GM18870 (cell line): ENCODE data around the gene ZNF264.
"Not testable (repeated sequence)": the region's sequence is repeated elsewhere in the genome, so short reads cannot be mapped to it uniquely, and the experiment has no call there.

Experiments used
- ATAC-seq: cut with Tn5 transposase; IDR thresholded peaks from one replicate; pipeline ENCODE4 v1.9.1; 2021; ENCODE audit warnings: moderate library complexity; ENCODE audit not compliant: unreplicated experiment

ZNF264 gene

DNA sequence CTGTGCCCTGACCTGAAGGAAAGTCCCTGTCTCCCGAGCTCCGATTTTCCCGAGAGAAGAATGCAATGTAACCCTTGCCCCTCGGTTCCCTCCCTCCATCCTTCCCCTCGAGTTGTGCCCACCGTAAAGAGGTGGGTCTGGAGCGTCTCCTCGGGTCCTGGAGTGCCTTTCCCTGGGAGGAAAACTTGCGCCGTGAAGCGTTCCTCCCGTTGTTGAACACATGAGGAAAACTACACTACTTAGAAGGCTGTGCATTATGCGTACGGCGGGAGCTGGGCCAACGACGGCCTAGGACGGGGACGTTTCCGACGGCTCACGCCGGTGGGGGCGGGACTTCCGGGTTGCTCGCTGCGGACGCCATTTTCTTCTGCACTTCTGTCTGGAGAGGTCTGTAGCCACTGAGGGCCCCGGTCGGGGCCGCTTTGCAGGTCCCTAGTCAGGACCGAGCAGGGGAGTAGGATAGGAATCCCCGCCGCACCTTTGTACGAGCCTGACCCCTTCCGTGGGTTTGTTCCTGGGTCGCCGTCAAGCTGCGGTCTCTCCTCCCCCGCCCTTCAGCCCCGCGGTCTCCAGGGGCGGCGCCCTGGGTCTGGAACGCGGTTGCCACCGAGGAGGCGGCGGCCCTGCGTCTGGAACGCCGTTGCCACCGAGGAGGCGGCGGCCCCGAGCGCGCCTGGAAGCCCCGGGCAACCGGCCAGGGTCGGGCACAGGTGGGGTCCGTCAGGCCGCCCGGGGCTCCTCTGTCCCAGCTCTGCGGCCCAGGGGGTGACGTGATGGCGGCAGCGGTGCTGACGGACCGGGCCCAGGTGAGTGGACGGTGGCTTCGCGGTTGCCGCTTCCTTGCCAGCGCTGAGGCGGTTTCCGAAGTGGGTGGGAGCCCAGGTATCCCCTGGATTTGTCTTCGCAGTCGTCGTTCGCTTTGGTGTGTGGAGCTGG lies at the start of gene ZNF264:
ZNF264 (plus strand) TSS at position 360 of the 936 bp plus-strand sequence; CDS start at position 774, 414 bp downstream.
- peak; percentile 86 for ATAC-seq

DNA sequence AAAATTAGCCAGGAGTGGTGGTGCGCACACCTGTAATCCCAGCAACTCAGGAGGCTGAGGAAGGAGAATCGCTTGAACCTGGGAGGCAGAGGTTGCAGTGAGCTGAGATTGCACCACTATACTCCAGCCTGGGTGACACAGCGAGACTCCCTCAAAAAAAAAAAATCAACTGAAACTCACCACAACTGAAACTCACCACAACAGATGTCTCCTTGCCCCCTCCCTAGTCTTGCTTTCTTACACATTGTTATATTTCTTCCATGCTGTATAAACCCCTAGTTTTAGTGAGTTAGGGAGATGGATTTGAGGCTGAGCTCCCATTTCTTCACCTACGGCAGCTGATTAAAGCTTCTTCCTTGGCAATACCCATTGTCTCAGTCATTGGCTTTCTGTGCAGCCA lies 49.6 kb upstream of the ZNF264 start:
- no peak for ATAC-seq

DNA sequence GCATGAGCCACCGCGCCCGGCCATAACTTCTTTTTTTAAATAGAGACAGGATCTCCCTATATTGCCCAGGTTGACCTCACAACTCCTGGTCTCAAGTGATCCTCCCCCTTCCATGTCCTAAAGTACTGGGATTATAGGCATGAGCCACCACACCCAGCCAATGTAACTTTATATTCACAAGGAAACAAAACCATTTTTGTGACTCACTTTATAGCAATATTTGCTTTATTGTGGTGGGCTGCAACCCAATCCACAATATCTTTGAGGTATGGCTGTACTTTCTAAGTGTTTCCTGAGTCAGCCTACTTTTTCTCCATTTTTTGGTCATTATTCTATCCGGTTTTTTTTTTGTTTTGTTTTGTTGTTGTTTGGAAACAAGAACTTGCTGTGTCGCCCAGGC lies 38.4 kb upstream of the ZNF264 start:
- ATAC-seq, result no peak

DNA sequence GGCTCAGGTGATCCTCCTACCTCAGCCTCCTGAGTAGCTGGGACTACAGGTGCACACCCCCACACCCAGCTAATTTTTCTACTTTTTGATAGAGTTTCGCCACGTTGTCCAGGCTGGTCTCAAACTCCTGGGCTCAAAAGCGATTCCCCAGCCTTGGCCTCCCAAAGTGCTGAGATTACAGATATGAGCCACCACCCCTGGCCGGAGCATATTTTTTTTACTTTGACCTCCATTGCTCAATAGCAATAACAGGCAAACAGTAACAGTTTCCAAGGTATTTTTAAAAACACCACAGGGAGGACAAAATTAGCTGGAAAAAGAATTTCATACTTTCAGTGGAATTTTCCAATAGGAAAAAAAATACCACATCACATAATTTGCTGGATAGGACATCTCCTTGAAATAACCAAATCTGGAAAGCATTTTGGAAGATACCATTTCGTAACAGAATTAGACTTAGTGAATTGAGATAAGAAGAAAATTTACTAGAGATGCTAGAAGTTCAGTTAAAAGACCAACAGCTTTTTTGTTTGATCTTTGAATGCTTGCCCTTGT lies 29.2 kb upstream of the ZNF264 start:
- no peak for ATAC-seq

DNA sequence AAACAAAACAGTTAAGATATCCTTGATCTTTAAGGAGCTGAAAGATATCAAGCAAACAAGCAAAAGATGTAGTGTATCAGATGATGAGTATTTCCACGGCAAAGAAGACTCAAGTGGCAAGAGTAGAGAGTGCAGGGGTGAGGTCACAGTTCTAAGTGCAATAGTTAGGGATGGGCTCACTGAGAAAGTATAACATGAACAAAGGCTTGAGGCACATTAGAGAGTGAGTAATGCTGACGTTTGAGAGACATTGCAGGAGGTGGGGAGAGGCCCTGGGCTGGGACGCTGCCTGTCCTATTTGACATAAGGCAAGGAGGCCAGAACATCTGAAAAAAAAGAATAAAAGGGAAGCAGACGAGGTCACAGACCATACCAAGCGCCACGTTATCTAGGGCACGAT lies 25.5 kb upstream of the ZNF264 start:
- ATAC-seq, result no peak

DNA sequence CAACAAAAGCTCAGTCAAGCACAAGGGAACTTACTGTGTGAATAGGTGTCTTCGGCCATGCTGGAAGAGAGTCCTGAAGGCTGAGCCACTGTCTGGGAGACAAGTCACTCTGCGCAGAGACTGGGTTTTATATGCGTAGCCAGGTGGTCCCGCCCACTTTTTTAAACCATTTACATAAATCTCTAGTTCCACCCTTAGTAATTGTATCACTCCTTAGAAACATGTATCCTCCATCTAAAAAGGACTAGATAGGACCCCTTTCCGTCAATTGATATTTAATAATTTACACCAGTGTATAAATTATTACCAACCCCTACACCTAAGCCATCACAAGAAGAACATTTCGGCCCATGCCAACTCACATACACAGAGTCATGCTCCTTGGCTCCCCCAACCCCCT lies 23.9 kb upstream of the ZNF264 start, which contains the start of gene DUXA:
DUXA (minus strand) TSS at position 101 of the 400 bp plus-strand sequence; CDS start at position 59, 42 bp downstream.
- no peak for ATAC-seq

DNA sequence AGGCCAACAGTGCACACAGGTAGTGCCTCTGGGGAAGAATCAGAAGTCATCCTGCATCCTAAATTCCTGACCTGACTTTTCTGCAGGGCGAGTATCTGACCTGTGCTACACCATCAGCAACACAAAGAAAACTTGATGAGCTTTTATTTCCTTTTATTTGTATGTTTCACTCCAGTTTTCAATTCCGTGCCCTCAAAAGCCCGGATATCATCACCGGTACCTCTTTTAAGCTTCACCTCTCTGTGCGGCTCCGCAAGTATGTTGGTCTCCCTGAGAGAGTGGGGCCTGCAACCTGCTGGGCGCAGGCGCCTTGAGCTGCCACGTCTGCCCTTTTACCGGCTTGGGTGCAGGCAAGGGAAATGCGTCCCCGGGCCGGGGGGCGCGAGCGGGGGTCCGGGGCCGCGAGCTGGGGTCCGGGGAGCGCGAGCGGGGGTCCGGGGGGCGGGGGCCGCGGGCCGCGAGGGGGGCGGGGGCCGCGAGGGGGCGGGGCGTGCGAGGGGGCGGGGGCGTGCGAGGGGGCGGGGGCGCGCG lies 19.7 kb upstream of the ZNF264 start:
- ATAC-seq, result no peak

DNA sequence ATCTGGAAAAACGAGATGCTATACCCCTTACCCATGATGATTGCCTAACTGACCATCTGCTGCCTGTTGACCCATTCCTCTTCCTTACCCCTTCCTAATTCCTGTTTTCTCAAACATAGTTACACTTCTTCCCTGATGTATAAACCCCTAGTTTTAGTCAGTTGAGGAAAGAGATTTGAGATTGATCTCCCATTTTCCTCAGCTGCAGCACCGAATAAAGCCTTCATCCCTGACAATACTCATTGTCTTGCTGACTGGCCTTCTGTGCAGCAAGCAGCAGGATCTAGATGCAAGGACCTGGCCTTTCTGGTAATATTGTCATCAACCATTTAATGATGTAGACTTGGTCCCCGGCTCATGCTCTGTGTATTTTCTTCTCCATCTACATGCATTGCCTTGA lies 999 bp upstream of the ZNF264 start:
- no peak for ATAC-seq

DNA sequence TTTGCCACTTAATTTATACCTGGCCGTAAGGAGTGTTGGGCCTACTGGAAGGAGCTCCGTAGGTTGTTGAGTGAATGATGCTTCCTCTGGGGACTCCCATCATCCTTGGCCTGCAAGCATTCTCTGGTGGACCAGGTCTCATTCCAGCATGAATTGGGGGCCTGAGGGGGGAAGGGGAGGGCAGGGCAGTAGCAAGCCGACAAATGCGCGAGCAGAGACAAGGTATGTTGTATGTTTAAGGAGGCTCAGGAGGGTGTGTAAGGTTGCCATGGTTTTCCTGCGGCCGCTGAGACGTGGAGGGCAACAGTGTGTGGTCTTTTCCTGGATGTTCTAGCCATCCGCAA lies 749 bp downstream of the ZNF264 start:
- ATAC-seq, result no peak

DNA sequence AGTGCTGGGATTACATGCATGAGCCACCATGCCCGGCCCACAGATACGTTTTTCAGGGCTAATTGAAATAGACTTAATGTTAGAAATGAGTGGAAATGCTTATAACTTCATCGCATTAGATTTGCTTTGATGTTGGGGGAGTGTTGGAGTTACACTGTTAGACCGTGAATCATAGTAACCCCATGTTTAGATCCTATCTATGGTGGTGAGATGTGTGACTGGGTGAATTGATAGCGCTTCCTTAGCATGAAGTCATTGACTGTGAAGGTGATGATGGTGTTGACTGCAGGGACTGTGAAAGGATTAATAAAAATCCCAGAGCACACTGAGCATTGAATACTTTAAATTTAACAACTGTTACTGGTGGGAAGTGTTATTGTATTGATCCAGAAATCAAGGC lies 1.7 kb downstream of the ZNF264 start:
- no peak for ATAC-seq

DNA sequence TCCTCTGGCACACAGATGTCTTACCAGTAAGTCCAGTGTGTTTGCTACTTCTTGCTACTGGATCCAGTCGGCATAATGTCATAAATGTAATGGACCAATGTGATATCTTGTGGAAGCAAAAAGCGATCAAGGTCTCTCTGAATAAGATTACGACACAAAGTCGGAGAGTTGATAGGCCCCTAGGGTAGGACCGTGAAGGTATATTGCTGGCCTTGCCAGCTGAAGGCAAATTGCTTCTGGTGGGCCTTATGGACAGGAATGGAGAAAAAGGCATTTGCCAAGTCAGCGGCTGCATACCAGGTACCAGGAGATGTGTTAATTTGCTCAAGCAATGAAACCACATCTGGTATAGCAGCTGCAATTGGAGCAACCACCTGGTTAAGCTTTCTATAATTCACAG lies 6.6 kb downstream of the ZNF264 start:
- ATAC-seq, result not testable (repeated sequence)

DNA sequence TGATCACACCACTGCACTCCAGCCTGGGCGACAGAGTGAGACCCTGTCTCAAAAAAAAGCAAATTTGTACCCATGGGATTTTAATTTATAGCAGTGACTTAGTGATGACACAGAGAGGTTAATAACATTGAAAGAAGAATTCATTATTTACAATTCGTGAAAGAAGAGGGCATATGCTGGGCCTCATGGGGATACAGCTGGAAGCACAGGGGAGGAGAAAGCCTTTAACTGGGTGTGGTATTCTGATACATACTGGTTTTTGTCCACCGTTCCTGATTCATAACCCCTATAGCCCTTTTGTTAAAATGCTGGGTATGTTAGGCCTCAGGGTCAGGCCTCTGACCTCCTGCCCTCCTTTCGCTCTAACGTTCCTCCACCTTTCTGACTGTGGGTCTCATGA lies 10.9 kb downstream of the ZNF264 start:
- no peak for ATAC-seq

DNA sequence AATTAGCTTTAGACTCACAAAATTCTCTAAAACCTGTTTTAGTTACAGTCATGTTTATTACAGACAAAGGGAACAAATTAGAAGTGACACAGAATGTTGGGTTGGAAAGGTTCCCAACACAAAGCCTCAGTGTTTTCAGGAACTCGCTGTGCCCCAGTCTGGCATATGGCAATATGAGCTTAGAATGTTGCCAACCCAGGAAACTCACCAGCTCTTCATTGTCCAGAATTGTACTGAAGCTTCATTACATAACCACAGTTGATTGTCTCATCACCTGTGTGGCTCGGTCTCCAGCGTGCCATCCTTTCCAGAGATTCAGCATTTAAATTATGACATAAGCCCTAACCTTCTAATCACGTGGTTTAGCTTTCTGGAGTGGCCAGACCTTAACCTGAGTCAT lies 19.1 kb downstream of the ZNF264 start:
- ATAC-seq, result no peak

DNA sequence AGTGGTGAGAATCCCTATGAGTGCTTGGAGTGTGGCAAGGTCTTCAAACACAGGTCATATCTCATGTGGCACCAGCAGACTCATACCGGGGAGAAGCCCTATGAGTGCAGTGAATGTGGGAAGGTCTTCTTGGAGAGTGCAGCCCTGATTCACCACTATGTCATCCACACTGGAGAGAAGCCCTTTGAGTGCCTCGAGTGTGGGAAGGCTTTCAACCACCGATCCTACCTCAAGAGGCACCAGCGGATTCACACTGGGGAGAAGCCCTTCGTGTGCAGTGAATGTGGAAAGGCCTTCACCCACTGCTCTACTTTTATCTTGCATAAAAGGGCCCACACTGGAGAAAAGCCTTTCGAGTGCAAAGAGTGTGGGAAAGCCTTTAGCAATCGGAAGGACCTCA lies 20.8 kb downstream of the ZNF264 start:
- ATAC-seq, result no peak

DNA sequence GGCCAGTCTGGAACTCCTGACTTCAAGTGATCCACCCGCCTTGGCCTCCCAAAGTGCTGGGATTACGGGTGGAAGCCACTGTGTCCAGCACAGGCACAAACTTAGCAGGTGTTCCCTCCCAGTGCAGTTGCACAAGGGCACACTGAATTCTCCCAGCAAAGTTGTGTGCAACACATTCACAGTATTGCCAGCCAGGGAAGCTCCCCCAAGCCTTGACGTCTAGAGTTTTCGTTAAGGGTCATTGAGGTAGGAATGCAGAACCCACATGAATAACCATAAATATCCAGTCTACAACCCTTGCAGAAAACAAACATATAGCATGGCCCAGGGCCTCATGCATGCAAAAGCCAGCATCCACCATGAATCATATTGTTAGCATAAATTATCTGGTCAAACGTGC lies 36.2 kb downstream of the ZNF264 start:
- no peak for ATAC-seq

DNA sequence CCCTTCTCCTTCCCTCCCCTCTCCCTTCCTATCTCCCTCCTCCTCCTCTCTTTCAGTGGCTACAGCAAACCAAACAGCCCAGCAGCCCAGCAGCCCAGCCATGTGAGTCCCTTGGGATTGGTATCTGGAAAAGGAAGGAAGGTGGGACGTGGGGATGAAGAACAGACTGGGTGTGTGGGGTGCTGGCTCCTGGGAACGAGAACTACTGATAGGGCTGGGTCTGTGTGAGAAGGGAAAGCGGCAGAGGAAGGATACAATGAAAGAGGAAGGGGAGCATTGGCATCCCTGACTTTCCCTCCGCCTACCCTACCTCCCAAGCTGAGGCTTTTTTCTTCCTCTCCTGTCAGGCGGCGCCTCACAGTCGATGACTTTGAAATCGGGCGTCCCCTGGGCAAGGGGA lies 40.4 kb downstream of the ZNF264 start:
- no peak for ATAC-seq

DNA sequence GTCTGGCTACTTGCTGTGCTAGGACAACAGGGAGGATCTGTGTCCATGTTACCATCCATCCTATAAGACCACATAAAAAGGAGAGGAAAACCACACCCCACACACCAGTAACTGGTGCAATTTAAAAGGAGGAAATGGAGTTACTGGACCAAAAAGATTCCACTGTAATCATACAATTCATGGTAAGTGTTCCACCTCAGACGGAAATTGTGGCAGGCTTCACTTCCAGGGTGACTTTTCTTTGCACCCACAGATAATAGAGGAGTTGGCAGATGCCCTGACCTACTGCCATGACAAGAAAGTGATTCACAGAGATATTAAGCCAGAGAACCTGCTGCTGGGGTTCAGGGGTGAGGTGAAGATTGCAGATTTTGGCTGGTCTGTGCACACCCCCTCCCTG lies 41.9 kb downstream of the ZNF264 start:
- no peak for ATAC-seq

DNA sequence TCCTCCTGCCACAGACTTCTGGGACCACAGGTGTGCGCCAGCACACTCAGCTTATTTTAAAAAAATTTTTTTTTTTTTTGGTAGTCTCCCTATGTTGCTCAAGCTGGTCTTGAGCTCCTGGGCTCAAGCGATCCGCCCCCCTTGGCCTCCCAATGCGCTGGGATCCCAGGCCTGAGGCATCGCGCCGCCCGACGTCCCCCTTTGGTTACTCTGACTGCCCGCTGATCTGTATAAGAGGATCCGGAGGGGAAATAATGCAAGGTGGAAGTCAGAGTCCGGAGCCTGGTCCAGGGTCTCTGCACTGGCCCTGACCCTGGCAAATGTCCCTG lies 48.6 kb downstream of the ZNF264 start:
- no peak for ATAC-seq

DNA sequence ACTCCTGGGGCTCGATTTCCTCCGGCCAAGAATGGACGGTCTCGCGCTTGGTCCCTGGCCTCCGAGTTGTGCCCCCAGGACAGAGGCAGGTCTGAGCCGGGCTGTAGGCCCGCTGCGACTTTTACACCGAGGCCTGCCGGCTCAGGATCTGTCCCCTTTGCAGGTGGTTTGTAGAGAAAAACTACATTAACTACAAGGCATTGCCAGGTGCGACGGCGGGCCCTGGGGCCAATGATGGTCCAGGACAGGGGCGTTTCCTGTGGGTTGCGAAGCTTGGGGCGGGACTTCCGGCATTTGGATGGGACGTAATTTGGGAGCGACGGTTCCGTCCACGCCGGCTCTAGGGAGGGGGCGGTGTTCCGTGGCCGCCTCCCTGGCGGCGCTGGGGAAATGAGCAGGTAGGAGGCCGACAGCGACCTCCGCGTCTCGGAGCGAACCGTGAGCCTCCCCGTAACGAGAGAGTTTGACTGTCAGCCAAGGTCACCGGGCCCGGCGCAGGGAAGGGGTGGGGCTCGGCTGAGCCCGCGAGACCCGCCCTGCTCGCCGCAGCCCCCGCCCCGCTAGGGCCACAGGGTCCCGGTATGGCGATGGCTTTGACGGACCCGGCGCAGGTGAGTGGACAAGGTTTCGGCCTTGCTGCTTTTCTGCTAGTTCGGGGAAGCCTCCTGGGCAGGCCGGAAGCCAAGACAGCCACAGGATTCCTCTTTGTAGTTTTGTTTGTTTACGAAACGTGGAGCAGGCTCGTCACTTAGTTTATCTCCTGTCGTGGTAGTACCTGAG lies 49.2 kb downstream of the ZNF264 start, which contains the start of gene ZNF805:
ZNF805 (plus strand) TSS at position 322 of the 780 bp plus-strand sequence; CDS start at position 582, 260 bp downstream.
- ATAC-seq, result peak; percentile 79

DNA sequence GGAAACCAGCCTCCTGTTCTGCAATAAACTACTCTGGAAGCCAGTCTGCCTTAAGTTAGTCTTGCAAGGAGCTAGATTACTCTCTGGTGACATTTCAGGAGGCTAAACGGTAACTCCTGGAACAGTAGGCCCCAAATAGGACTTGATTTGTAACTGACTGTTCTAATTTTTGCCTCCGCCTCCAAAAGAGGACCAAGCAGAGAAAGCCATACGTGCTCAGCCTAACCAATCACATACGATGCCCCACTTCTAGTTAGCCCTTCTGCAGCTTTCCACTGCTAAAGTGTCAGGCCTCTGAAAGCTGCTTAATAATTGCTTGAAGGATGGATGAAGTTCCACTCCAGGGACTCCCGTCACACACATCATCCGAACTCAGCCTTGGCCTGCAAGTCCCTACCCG lies 49.9 kb downstream of the ZNF264 start:
- no peak for ATAC-seq

DNA sequence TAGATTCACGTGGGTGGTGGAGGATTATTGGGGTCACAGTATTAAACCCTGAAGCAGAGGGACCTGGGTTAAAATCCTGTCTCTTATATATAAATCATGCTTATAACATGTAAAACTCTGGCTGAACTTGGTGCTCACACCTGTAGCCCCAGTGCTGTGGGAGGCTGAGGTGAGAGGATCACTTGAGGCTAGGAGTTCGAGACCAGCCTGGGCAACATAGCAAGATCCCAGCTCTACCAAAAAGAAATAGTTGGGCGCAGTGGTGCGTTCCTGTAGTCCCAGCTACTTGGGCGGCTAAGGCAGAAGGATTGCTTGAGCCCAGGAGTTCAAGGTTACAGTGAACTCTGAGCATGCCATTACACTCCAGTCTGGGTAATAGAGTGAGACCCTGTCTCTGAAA lies 51.5 kb downstream of the ZNF264 start:
- ATAC-seq, result no peak
